Calu3 (cell line): ENCODE data around the gene BHLHE40. TPM values are rescaled to one million over a fixed set of nuclear protein-coding genes. Genes with fewer than 3 reads are reported as not detected.

Experiments
- BruUV-seq: library from RNA; stranded (reverse); fragments of 400-500 nt; replicated peaks from 2 replicates; lab custom pipeline; 2021; lab: Mats Ljungman, UMichigan
- CTCF ChIA-PET: fragments of 300-600 bp; sonication (Branson Sonifier 250); formaldehyde crosslinking; loops from one replicate; lab custom pipeline; 2022; ENCODE audit warnings: antibody characterized with exemption; lab: Charles Lee
- DNase-seq: peaks from one replicate; pipeline ENCODE4 v3.0.0; 2022
- H3K27ac Mint-ChIP-seq: one replicate; pipeline ENCODE4 v1.8.0; 2022; ENCODE audit warnings: mixed read lengths; ENCODE audit not compliant: unreplicated experiment
- H3K27me3 Mint-ChIP-seq: one replicate; pipeline ENCODE4 v1.8.0; 2022; ENCODE audit warnings: mixed read lengths; ENCODE audit not compliant: unreplicated experiment
- H3K36me3 Mint-ChIP-seq: one replicate; pipeline ENCODE4 v1.8.0; 2022; ENCODE audit warnings: mild to moderate bottlenecking, moderate library complexity, mixed read lengths; ENCODE audit not compliant: insufficient read depth, unreplicated experiment
- H3K4me1 Mint-ChIP-seq: one replicate; pipeline ENCODE4 v1.8.0; 2022; ENCODE audit warnings: mild to moderate bottlenecking, low read depth, mixed read lengths; ENCODE audit not compliant: unreplicated experiment
- H3K4me3 Mint-ChIP-seq: one replicate; pipeline ENCODE4 v1.8.0; 2022; ENCODE audit warnings: mild to moderate bottlenecking, low read depth, moderate library complexity, mixed read lengths; ENCODE audit not compliant: unreplicated experiment
- H3K9me3 Mint-ChIP-seq: one replicate; pipeline ENCODE4 v1.8.0; 2022; ENCODE audit warnings: low read depth, mixed read lengths; ENCODE audit not compliant: unreplicated experiment
- CTCF ChIP-seq: fragments of 200-600 bp; IDR thresholded peaks from one replicate; pipeline ENCODE4 v1.8.0; 2022; ENCODE audit warnings: antibody characterized with exemption; ENCODE audit not compliant: unreplicated experiment
- intact Hi-C: fragments of 100-400 bp; cut with micrococcal nuclease; formaldehyde crosslinking; loops from one replicate; pipeline ENCODE4 v1.10.0; 2022; ENCODE audit not compliant: unreplicated experiment
- total RNA-seq: library from RNA; stranded (reverse); gene quantifications from 2 replicates; pipeline ENCODE4 v1.2.3, GENCODE V29; 2022

The BHLHE40 gene
- total RNA-seq, 1 experiment from 2014 or later = 71.9 TPM

DNA sequence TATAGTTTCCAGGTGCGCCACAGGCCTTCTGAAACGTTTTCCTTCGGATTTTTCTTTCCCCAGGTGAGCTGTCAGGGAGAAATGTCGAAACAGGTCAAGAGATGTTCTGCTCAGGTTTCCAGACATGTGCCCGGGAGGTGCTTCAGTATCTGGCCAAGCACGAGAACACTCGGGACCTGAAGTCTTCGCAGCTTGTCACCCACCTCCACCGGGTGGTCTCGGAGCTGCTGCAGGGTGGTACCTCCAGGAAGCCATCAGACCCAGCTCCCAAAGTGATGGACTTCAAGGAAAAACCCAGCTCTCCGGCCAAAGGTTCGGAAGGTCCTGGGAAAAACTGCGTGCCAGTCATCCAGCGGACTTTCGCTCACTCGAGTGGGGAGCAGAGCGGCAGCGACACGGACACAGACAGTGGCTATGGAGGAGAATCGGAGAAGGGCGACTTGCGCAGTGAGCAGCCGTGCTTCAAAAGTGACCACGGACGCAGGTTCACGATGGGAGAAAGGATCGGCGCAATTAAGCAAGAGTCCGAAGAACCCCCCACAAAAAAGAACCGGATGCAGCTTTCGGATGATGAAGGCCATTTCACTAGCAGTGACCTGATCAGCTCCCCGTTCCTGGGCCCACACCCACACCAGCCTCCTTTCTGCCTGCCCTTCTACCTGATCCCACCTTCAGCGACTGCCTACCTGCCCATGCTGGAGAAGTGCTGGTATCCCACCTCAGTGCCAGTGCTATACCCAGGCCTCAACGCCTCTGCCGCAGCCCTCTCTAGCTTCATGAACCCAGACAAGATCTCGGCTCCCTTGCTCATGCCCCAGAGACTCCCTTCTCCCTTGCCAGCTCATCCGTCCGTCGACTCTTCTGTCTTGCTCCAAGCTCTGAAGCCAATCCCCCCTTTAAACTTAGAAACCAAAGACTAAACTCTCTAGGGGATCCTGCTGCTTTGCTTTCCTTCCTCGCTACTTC, 3.8 kb downstream of the BHLHE40 start:
- no peak for DNase-seq
- Mint-ChIP-seq H3K4me3 (peak overlapping the region; percentile 76), H3K27ac (peak overlapping the region; percentile 96), H3K27me3 (no peaks in the 10 kb centered on the region), H3K36me3 (peaks cover 91% of the 10 kb centered on the region), H3K4me1 (peaks cover 34% of the 10 kb centered on the region), H3K9me3 (no peaks in the 10 kb centered on the region)
- CTCF ChIA-PET = interaction anchor here (0.6 to 1.7 kb wide), 8 partner anchors 30 to 271 kb away, joined by 3 to 10 read pairs (median 5); no protein-coding TSS in a partner anchor
- TF ChIP-seq CTCF = no peak
- intact Hi-C loops = no loop called here
- BruUV-seq = no TSS peak

DNA sequence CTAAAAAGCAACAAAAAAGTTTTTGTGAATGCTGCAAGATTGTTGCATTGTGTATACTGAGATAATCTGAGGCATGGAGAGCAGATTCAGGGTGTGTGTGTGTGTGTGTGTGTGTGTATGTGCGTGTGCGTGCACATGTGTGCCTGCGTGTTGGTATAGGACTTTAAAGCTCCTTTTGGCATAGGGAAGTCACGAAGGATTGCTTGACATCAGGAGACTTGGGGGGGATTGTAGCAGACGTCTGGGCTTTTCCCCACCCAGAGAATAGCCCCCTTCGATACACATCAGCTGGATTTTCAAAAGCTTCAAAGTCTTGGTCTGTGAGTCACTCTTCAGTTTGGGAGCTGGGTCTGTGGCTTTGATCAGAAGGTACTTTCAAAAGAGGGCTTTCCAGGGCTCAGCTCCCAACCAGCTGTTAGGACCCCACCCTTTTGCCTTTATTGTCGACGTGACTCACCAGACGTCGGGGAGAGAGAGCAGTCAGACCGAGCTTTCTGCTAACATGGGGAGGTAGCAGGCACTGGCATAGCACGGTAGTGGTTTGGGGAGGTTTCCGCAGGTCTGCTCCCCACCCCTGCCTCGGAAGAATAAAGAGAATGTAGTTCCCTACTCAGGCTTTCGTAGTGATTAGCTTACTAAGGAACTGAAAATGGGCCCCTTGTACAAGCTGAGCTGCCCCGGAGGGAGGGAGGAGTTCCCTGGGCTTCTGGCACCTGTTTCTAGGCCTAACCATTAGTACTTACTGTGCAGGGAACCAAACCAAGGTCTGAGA, 4.7 kb downstream of the BHLHE40 start:
- H3K36me3 Mint-ChIP-seq = peaks cover 82% of the 10 kb centered on the region
- no TSS peak for BruUV-seq
- TF ChIP-seq CTCF = no peak
- H3K4me1 Mint-ChIP-seq = peaks cover 34% of the 10 kb centered on the region
- no peaks in the 10 kb centered on the region for H3K9me3 Mint-ChIP-seq
- CTCF ChIA-PET = interaction anchor here (0.6 to 1.7 kb wide), 8 partner anchors 29 to 272 kb away, joined by 3 to 10 read pairs (median 5); no protein-coding TSS in a partner anchor
- H3K27ac Mint-ChIP-seq = peak overlapping the region; percentile 96
- H3K4me3 Mint-ChIP-seq = peak overlapping the region; percentile 76
- intact Hi-C loops = no loop called here
- H3K27me3 Mint-ChIP-seq = no peaks in the 10 kb centered on the region
- DNase-seq = peak; percentile 64

- no peaks in the 10 kb centered on the region for H3K9me3 Mint-ChIP-seq
- intact Hi-C loops = no loop called here
- DNase-seq = no peak
- peak overlapping the region; percentile 96 for H3K27ac Mint-ChIP-seq
- no TSS peak for BruUV-seq
- TF ChIP-seq CTCF = no peak
- no peaks in the 10 kb centered on the region for H3K27me3 Mint-ChIP-seq
- peaks cover 77% of the 10 kb centered on the region for H3K36me3 Mint-ChIP-seq
- peak overlapping the region; percentile 76 for H3K4me3 Mint-ChIP-seq
- peaks cover 34% of the 10 kb centered on the region for H3K4me1 Mint-ChIP-seq
- CTCF ChIA-PET = interaction anchor here (0.7 to 1.7 kb wide), 8 partner anchors 8 to 248 kb away, joined by 3 to 10 read pairs (median 5); no protein-coding TSS in a partner anchor
Observed at GRCh38 chr3:4984511-4984864, 5.3 kb downstream of the BHLHE40 start.
